Cardiac fibroblast (primary cell): Measurements from ENCODE around the gene USP15.

Experiments used
- DNase-seq, 2 donors: peaks; one replicate each; pipeline versions ENCODE4 v3.0.0 to v3.0.0-alpha.2; 2010; ENCODE audit warnings: low read depth in 2 of 2
- H3K4me3 ChIP-seq, 2 donors: replicated peaks in 1 of 2; 1 replicate in 1 of 2; 2 replicates in 1 of 2; pipeline ENCODE4 v1.5.1; 2011; ENCODE audit warnings: low read depth in 2 of 2, low read length in 2 of 2, mild to moderate bottlenecking in 2 of 2, moderate library complexity in 1 of 2
- CTCF ChIP-seq: IDR thresholded peaks from one replicate; pipeline ENCODE4 v1.5.1; 2011; ENCODE audit warnings: low read depth, mild to moderate bottlenecking, low read length, inconsistent platforms

The USP15 gene

GRCh38 chr12:62290846-62291245 lies 30.6 kb downstream of the USP15 start:
- TF ChIP-seq CTCF: no peak
- DNase-seq: no peak
- no peak overlapping the region for H3K4me3 ChIP-seq

- TF ChIP-seq CTCF: no peak
- DNase-seq: peak in 1 of 2 donors; percentile 46
- no peak overlapping the region for H3K4me3 ChIP-seq
Measured at GRCh38 chr12:62291864-62292760, 31.9 kb downstream of the USP15 start.

GRCh38 chr12:62292761-62293344 lies 32.6 kb downstream of the USP15 start:
- DNase-seq: peak in 1 of 2 donors; percentile 42
- no peak overlapping the region for H3K4me3 ChIP-seq
- TF ChIP-seq CTCF: no peak

GRCh38 chr12:62294378-62294777 lies 34.2 kb downstream of the USP15 start:
- no peak for TF ChIP-seq CTCF
- no peak for DNase-seq
- H3K4me3 ChIP-seq: no peak overlapping the region

GRCh38 chr12:62296001-62296400 lies 35.8 kb downstream of the USP15 start:
- no peak for DNase-seq
- TF ChIP-seq CTCF: no peak
- no peak overlapping the region for H3K4me3 ChIP-seq

GRCh38 chr12:62297321-62297720 lies 37.1 kb downstream of the USP15 start:
- no peak overlapping the region for H3K4me3 ChIP-seq
- DNase-seq: no peak
- TF ChIP-seq CTCF: no peak
